ENCODE results near the gene ZCCHC4.
A peak's percentile ranks its signal among the peaks of the same experiment; 100 is the strongest.

The ZCCHC4 gene

DNA sequence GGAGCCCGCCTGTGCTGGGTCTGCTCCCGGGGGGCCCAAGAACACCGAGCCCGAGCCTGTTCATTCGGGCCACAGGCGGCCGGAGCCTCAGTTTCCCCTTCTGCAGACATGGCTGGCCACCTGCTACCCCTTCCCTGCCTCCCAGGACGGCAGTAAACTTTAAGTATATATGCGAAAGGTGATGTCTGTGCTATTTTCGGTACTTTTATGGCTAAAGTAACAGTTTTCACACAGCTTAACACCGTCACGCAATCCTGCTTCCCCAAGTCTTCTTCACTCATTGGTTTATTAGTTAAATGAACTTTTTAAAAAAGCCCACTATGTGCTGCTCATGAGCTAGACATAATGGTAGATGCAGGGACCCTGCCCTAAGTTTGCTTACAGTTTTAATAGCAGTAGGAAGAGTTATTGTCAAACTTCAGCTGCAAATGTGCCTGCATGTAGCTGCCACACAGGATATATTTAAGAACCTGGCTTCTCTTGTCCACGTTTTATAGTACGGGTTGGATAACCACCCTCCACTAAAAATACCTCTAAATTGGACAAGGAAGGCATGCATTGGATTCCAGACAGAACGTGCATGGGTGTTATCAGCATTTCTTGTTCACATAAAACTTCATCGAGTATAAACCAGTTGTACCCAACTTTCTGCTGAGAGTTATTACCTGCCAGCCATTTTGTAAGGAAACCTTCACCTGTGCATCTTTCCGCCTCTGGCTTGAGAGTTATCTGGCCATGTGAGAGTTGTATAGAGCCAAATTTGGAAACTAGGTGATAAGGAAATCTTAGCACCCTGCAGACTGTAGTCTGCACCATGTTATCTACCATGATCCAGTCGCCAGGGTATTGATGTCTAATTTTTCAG lies 65.2 kb downstream of the ZCCHC4 start:
- peak; percentile 8 to 36 (median 12) for DNase-seq

DNA sequence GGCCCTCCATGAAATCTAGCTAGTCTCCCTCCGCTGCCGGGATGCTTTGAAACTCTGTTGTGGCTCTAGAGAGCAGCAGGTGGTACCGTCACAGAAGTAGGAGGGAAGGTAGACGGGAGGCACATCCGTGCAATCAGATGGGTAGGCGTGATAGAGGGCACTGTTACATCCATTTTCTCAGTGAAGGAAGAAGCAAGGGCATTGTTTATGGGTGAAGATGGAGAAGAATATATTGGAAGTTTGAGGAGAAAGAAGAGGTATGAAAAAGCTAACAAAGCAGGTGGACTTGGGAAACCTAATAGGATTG lies 65.8 kb downstream of the ZCCHC4 start:
- no peak for DNase-seq

DNA sequence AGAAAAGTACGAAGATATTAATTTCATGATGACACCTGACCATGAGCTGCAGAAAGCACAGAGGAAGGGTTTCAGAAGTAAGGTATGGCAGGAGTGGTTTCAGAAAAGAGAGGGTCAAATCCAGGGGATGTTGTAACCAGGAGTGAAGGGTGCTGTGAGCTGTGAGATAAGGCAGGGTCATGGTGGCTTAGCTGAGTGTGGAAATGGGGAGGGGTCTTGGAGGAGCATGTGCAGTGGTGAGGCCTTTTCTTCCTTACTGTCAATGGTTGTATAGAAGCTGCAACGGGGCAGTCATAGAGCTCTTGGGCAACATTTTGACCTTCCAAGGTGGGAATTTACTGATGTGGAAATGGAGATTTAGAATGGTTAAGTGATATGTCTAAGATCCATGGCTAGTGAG lies 67.0 kb downstream of the ZCCHC4 start:
- no peak for DNase-seq

DNA sequence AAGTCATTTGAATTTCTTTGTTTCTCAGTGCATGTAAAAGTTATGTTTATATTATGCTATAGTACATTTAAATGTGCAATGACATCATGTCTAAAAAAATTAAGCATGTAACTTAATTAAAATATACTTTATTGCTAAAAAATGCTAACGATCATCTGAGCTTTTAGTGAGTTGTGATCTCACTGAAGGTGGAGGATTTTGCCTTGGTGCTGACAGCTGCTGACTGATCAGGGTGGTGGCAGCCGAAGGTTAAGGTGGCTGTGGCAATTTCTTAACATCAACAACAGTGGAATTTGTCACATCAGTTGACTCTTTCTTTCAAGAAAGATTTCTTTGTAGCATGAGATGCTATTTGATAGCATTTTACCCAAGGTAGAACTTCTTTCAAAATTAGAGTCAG lies 71.1 kb downstream of the ZCCHC4 start:
- no peak for DNase-seq

GRCh38 chr4:25386926-25387325 lies 74.4 kb downstream of the ZCCHC4 start:
- no peak for DNase-seq

- no peak for DNase-seq
Measured at GRCh38 chr4:25397305-25397704, 84.7 kb downstream of the ZCCHC4 start.

DNA sequence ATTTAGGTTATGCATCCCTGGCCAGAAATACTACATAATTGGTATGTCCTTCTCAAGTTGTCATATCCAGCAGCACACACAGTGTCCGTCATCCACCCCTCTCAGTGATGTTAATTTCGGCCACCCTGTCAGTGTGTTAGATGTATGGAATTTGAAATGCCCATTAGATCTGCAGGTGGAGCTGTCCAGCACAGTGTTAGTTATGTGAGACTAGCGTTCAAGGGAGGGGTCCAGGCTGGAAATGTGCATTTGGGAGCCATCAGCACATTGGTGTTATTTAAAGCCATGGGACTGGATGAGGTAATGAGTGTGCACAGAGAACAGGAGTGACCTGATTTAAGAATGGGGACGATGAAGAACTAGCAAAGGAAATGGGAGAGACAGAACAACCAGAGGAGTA lies 86.9 kb downstream of the ZCCHC4 start:
- DNase-seq = no peak

DNA sequence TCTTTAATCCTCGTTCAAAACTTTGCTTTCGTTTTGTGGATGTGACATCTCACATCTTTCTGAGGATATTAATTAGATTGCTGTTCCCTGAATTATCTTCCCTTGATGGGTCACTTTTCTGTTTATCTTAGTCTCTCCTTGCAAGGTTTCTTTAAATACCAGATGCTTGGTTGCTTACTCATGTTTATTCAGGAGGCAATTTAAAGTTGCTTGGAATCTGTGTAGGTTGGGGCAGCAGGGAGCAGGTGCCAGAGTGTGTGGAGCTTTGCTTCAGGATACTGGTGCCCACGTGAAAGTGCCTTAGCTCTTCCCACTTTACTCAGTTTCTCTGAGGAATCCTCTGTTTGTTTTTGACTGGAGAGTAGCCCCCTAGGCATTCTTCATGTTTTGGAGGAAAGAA lies 88.5 kb downstream of the ZCCHC4 start:
- DNase-seq = no peak

DNA sequence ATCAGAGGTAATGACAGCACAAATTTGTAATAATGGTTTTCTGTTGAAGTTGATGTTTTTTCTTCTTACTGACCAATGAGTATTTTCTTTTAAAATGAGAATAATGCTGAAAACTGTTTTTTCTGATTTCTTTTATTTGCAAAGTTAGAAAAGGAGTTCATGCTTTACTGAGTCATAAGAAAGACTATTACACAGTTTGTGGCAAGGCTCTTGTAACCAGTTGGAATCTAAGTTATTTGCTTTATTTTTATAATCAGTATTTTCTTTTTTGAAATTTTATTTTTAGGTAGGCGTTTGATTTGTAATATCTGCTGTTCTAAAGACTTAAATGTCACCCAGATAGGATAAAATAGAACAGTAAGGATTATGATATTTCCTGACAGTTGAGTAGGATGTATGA lies 89.9 kb downstream of the ZCCHC4 start:
- no peak for DNase-seq

- DNase-seq = no peak
Measured at GRCh38 chr4:25403699-25404098, 91.1 kb downstream of the ZCCHC4 start.

DNA sequence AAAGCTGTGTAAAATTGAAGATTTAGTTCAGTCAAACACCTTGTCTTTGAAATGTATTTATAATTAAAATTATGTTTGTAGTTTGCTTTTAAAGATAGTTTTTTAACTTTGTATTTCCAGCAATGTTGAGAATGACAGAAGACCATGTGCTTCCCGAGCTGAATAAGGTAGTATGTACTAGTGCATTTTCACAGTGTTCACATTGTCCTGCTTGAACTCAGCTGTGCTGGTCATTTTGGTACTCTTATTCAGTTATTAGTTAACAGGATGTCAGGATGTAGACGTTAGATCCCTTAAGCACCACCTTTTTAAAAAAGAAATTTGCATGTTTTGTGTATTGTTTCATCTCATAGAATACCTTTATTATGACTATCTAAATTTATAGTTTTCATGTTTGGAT lies 92.9 kb downstream of the ZCCHC4 start:
- no peak for DNase-seq

DNA sequence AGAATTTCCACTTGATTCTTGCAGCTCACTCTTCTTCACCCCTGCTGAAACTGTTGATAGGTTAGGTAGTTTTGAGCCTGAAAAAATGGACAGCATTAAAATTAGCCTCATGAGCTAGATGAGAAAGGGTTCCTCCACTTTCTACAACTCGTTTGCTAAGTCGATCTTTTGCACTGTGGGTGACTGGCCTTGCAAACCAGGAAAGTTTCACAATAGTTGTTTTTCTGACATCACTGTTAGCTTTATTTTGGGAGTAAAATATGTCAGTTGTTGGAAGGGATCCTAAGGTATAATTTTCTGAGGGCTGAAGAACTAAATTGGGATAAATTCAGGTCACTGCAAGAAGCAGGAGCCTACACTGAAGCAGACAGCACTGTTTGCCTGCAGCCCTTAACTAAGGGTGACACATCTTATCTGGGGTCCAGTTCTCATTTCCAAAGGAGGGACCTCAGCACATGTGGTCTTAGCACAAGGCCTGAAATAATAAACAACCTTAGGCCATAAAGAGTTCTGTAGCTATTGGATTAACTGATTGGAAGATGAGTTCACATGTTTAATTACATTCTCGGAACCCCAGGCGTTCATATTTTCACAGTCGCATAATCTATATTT lies 93.6 kb downstream of the ZCCHC4 start:
- DNase-seq = no peak

GRCh38 chr4:25410820-25411529 lies 98.4 kb downstream of the ZCCHC4 start:
- DNase-seq = no peak

DNA sequence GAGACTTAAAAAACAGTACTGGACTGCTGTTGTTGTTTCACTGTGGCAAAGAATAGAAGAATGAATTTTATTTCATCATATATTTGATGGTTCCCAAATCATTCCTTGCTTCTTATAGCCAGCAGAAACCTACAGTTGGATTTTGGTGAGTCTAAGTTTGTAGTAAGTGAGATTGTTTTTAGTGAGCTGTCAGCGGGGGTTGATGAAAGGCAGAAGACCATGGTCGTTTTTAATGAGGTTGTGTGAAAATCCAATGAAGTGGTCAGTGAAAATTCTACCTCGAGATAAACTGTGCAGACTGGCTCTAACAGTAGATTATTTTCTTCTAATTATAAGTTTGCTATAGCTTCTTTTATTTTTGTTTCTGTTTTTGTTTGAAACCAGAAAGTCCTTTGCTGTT lies 100.7 kb downstream of the ZCCHC4 start:
- DNase-seq = no peak

- DNase-seq = no peak
Measured at GRCh38 chr4:25417014-25417413, 104.4 kb downstream of the ZCCHC4 start.

Measured in suppressor macrophage treated with lipopolysaccharide for 1 hour (primary cell).